K562 (cell line): Measurements from ENCODE around the gene SRMS. TPM values are rescaled to one million over a fixed set of nuclear protein-coding genes. Genes with fewer than 3 reads are reported as not detected.

Source experiments
- ATAC-seq: fragments of 200-7000 bp; cut with Tn5 transposase; 3 replicates; pipeline ENCODE4 v1.9.1; 2020; ENCODE audit warnings: moderate library complexity
- BruUV-seq: library from RNA; stranded (reverse); fragments of 400-500 nt; replicated peaks from 2 replicates; lab custom pipeline; 2021; lab: Mats Ljungman, UMichigan
- CTCF ChIA-PET: fragments of 300-600 bp; formaldehyde crosslinking; extraction: SDS; loops from one replicate; lab custom pipeline; 2021; ENCODE audit warnings: low intra/inter-chr PET ratio; lab: Yijun Ruan, JAX
- POLR2A ChIA-PET: fragments of 300-600, 350-650 bp; sonication (Branson Sonifier 250); formaldehyde crosslinking; extraction: SDS; loops from one replicate; lab custom pipeline; 2021; ENCODE audit warnings: antibody characterized with exemption, inconsistent platforms; lab: Yijun Ruan, JAX
- DNase-seq, 4 experiments: peaks; one replicate each; pipeline versions ENCODE4 v3.0.0 to v3.0.0-alpha.2; 2011 to 2018; ENCODE audit warnings: low spot score in 3 of 4, mixed read lengths in 3 of 4; ENCODE audit errors: extremely low read depth in 1 of 4
- FAIRE-seq: peaks from 2 replicates; lab custom pipeline; 2011; peaks lifted over from hg19 to GRCh38; lab: Jason Lieb, UNC
- H2AFZ ChIP-seq: 2 replicates; pipeline ENCODE4 v1.6.0; 2011; ENCODE audit warnings: low read depth, low read length, control low read depth, inconsistent platforms
- H3K27ac ChIP-seq: fragments of 200-600 bp; 3 replicates; pipeline ENCODE4 v1.8.0; 2011; ENCODE audit warnings: low read depth, mild to moderate bottlenecking, control low read depth, inconsistent platforms, low read length, moderate library complexity, mixed read lengths; ENCODE audit errors: extremely low read depth
- H3K27me3 ChIP-seq, 2 experiments: fragments of 300-600 bp in 1 of 2; 2 replicates in 1 of 2; 3 replicates in 1 of 2; pipeline versions ENCODE4 v1.6.0 to v1.8.0; 2011; ENCODE audit warnings: inconsistent platforms in 2 of 2, low read length in 2 of 2, mild to moderate bottlenecking in 1 of 2, mixed read lengths in 1 of 2, moderate library complexity in 1 of 2; ENCODE audit not compliant: control insufficient read depth in 2 of 2, insufficient read depth in 2 of 2
- H3K36me3 ChIP-seq: fragments of 300-600 bp; 3 replicates; pipeline ENCODE4 v1.8.0; 2011; ENCODE audit warnings: mild to moderate bottlenecking, low read length, inconsistent platforms; ENCODE audit not compliant: control insufficient read depth, insufficient read depth
- H3K4me1 ChIP-seq, 2 experiments: fragments of 200-600 bp in 1 of 2; replicated peaks in 1 of 2; 2 replicates in 1 of 2; 3 replicates in 1 of 2; pipeline versions ENCODE4 v1.5.1 to v1.8.0; 2011; ENCODE audit warnings: inconsistent platforms in 2 of 2, low read length in 2 of 2, mild to moderate bottlenecking in 1 of 2, mixed read lengths in 1 of 2, moderate library complexity in 1 of 2; ENCODE audit not compliant: control insufficient read depth in 2 of 2, insufficient read depth in 2 of 2
- H3K4me2 ChIP-seq: 2 replicates; pipeline ENCODE4 v1.6.1; 2011; ENCODE audit warnings: low read length, control low read depth, inconsistent platforms, mixed read lengths; ENCODE audit not compliant: insufficient read depth
- H3K4me3 ChIP-seq: fragments of 200-600 bp; sonication (generic), shearing (Covaris generic); 2 replicates; pipeline ENCODE4 v1.5.1; 2016; ENCODE audit warnings: control low read depth, inconsistent platforms
- H3K79me2 ChIP-seq: fragments of 200-600 bp; 3 replicates; pipeline ENCODE4 v1.8.0; 2011; ENCODE audit warnings: low read length, inconsistent platforms; ENCODE audit not compliant: control insufficient read depth, insufficient read depth
- H3K9ac ChIP-seq, 2 experiments: 2 replicates each; pipeline versions ENCODE4 v1.6.0 to v1.6.1; 2011; ENCODE audit warnings: low read depth in 2 of 2, low read length in 2 of 2, control low read depth in 1 of 2, inconsistent platforms in 1 of 2, mild to moderate bottlenecking in 1 of 2, mixed read lengths in 1 of 2; ENCODE audit not compliant: insufficient read depth in 1 of 2
- H3K9me1 ChIP-seq: one replicate; pipeline ENCODE4 v1.6.0; 2011; ENCODE audit warnings: inconsistent platforms, mild to moderate bottlenecking, low read length, moderate library complexity; ENCODE audit not compliant: control insufficient read depth, insufficient read depth
- H3K9me3 ChIP-seq: replicated peaks from 2 replicates; pipeline ENCODE4 v1.5.1; 2011; ENCODE audit warnings: low read depth, low read length, inconsistent platforms; ENCODE audit not compliant: control insufficient read depth, insufficient read depth
- H4K20me1 ChIP-seq: replicated peaks from 2 replicates; pipeline ENCODE4 v1.6.1; 2011; ENCODE audit warnings: low read length, inconsistent platforms, mixed read lengths; ENCODE audit not compliant: control insufficient read depth, insufficient read depth
- ATF7 ChIP-seq: fragments of 450-650 bp; IDR thresholded peaks from 2 replicates; pipeline ENCODE4 v1.7.1; 2014; ENCODE audit warnings: mild to moderate bottlenecking, moderate library complexity
- FOXJ3 ChIP-seq: sonication (generic); formaldehyde crosslinking; IDR thresholded peaks from 2 replicates; pipeline ENCODE4 v1.4.0; 2020; ENCODE audit warnings: mild to moderate bottlenecking, missing genetic modification reagents
- ILF3 ChIP-seq: fragments of 450-650 bp; IDR thresholded peaks from 2 replicates; pipeline ENCODE4 v1.6.1; 2018; ENCODE audit warnings: antibody characterized with exemption, mild to moderate bottlenecking, moderate library complexity, borderline replicate concordance
- LCOR ChIP-seq: sonication (generic); formaldehyde crosslinking; IDR thresholded peaks from 2 replicates; pipeline ENCODE4 v1.8.0; 2022; ENCODE audit warnings: mild to moderate bottlenecking, missing genetic modification reagents
- MED1 ChIP-seq: sonication (generic); formaldehyde crosslinking; IDR thresholded peaks from 2 replicates; pipeline ENCODE4 v1.8.1; 2023; ENCODE audit warnings: missing genetic modification reagents, borderline replicate concordance
- PCBP1 ChIP-seq: fragments of 200-400 bp; formaldehyde crosslinking; IDR thresholded peaks from 2 replicates; pipeline ENCODE4 v1.6.1; 2018; ENCODE audit warnings: mild to moderate bottlenecking, low read depth, low read length; ENCODE audit not compliant: poor library complexity, severe bottlenecking
- PHTF2 ChIP-seq: fragments of 250-450 bp; sonication (Bioruptor Pico); IDR thresholded peaks from 2 replicates; pipeline ENCODE4 v1.5.0; 2021; ENCODE audit warnings: mild to moderate bottlenecking
- PURB ChIP-seq: sonication (generic); formaldehyde crosslinking; IDR thresholded peaks from 2 replicates; pipeline ENCODE4 v1.9.0; 2021; ENCODE audit warnings: low read depth, mild to moderate bottlenecking, missing genetic modification reagents
- SMARCA5 ChIP-seq: fragments of 450-650 bp; IDR thresholded peaks from 2 replicates; pipeline ENCODE4 v1.6.1; 2016
- SRSF7 ChIP-seq: fragments of 200-400 bp; formaldehyde crosslinking; optimal IDR thresholded peaks from 2 replicates; pipeline ENCODE3; 2017; ENCODE audit warnings: mild to moderate bottlenecking, low read depth, low read length
- TBP ChIP-seq: optimal IDR thresholded peaks from 2 replicates; pipeline ENCODE3; 2011; ENCODE audit warnings: low read depth, low read length, improper control_type of control experiment
- YBX1 ChIP-seq: fragments of 450-650 bp; IDR thresholded peaks from 2 replicates; pipeline ENCODE4 v1.7.1; 2016; ENCODE audit warnings: mild to moderate bottlenecking
- ZNF24 ChIP-seq: fragments of 450-650 bp; IDR thresholded peaks from 2 replicates; pipeline ENCODE4 v1.6.1; 2016
- WGBS: fragments of 100-300 bp; shearing (Covaris generic); methylation state at CpG from one replicate; pipeline ENCODE4 v1.1.6; 2016; ENCODE audit warnings: low coverage, mixed read lengths; ENCODE audit not compliant: insufficient coverage; ENCODE audit errors: missing lambda C conversion rate; 5-methylcytosine and 5-hydroxymethylcytosine counted together
- in situ Hi-C: fragments of 300-500 bp; cut with MboI; formaldehyde crosslinking; loops from 4 replicates; pipeline ENCODE4 v1.15.0; 2018; ENCODE audit warnings: inconsistent platforms, mixed read lengths
- intact Hi-C: fragments of 100-400 bp; cut with micrococcal nuclease; formaldehyde crosslinking; loops from 2 replicates; pipeline ENCODE4 v1.14.2; 2022
- polyA plus RNA-seq, 8 experiments: library from polyadenylated mRNA; depleted of rRNA in 4 of 8; stranded (reverse) in 5 of 8; unstranded in 3 of 8; fragments of >200 nt; fragmentation: Nextera tagmentation in 2 of 8; fragmentation: Illumina TruSeq in 1 of 8; extraction: Ambion mirVana in 2 of 8; extraction: Trizol in 1 of 8; gene quantifications; 2 replicates each; pipeline versions ENCODE4 v1.2.1 to v1.2.3, GENCODE V29; 2011 to 2014; ENCODE audit warnings: inconsistent platforms in 1 of 8, missing spikeins in 1 of 8
- total RNA-seq, 7 experiments: library from RNA; depleted of rRNA in 6 of 7; stranded (reverse); fragments of >200 nt in 6 of 7; fragmentation: Illumina TruSeq in 2 of 7; extraction: Trizol in 2 of 7; gene quantifications; 2 replicates each; pipeline versions ENCODE4 v1.2.1 to v1.2.3, GENCODE V29; 2011 to 2021; ENCODE audit warnings: low replicate concordance in 1 of 7
- TF ChIP-seq, protein P1 (sequence below): fragments of 250-450 bp; sonication (Bioruptor Pico); IDR thresholded peaks from 2 replicates; pipeline ENCODE4 v1.4.0; 2020
- TF ChIP-seq, protein P2 (sequence below): fragments of 450-650 bp; formaldehyde crosslinking; IDR thresholded peaks from 2 replicates; pipeline ENCODE4 v1.4.0; 2020; ENCODE audit warnings: mild to moderate bottlenecking
- TF ChIP-seq, protein P3 (sequence below): fragments of 450-650 bp; IDR thresholded peaks from 2 replicates; pipeline ENCODE4 v1.6.1; 2016; ENCODE audit warnings: low read depth, mild to moderate bottlenecking, moderate library complexity
- TF ChIP-seq, protein P4 (sequence below), 2 experiments: fragments of 450-650 bp in 1 of 2; sonication (generic) in 1 of 2; formaldehyde crosslinking; conservative IDR thresholded peaks; 2 replicates each; pipeline versions ENCODE4 v1.4.0 to v1.8.1; 2020 to 2022; ENCODE audit warnings: mild to moderate bottlenecking in 1 of 2, missing genetic modification reagents in 1 of 2

The SRMS gene
- total and polyA plus RNA-seq, 9 of the 15 experiments (the other 6 are each of a cell fraction or from before 2014, with no cell fraction given), result 0.07 TPM; not detected in 8

DNA sequence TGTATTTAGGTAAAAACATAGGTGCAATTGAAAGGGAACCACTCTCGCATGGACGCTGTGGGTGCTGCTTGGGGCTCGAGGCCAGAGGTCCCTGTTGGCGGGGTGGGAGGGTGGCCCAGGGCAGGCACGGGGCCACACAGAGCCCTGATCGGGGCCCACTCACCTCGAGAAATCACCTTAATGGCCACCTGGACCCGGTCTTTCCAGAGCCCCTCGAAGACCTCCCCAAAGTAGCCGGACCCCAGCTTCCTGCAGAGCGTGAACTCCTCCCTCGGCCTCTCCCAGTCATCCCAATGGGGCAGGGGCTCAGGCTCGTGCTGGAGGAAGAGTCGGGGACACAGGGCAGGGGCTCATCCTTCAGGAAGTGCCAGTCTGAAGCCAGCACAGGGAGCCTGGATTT is 14.2 kb downstream of the SRMS start (continued):
- TF ChIP-seq, protein P1, sequence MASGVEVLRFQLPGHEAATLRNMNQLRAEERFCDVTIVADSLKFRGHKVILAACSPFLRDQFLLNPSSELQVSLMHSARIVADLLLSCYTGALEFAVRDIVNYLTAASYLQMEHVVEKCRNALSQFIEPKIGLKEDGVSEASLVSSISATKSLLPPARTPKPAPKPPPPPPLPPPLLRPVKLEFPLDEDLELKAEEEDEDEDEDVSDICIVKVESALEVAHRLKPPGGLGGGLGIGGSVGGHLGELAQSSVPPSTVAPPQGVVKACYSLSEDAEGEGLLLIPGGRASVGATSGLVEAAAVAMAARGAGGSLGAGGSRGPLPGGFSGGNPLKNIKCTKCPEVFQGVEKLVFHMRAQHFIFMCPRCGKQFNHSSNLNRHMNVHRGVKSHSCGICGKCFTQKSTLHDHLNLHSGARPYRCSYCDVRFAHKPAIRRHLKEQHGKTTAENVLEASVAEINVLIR, result no peak
- no peak for TF ChIP-seq PHTF2 (CRISPR knock-in tag)
- TF ChIP-seq, protein P2, sequence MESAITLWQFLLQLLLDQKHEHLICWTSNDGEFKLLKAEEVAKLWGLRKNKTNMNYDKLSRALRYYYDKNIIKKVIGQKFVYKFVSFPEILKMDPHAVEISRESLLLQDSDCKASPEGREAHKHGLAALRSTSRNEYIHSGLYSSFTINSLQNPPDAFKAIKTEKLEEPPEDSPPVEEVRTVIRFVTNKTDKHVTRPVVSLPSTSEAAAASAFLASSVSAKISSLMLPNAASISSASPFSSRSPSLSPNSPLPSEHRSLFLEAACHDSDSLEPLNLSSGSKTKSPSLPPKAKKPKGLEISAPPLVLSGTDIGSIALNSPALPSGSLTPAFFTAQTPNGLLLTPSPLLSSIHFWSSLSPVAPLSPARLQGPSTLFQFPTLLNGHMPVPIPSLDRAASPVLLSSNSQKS, result no peak

DNA sequence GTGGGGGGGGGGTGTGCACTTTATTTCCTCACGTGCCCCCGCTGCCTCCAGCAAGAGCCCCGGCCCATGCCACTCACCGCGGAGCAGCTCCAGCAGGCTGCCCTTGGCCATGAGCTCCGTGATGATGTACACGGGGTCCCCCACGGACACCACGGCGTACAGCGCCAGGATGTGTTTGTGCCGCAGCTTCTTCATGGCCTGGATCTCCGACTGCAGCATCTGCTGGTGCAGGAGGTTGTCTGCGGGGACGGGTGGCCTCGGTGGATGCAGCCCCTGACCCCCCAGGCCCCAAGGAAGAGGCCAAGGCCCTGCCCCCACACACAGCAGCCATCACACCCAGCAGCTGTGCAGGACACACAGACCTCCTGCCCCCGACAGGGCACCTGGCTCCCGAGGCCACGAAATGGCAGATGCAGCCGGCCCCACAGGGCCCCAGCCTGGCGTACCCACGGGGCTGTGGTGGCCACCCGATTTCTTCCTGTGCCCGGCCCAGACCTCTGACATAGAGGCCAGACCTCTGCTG is 15.0 kb downstream of the SRMS start:
- H3K27ac ChIP-seq, result no peak overlapping the region
- no peaks in the 10 kb centered on the region for H3K36me3 ChIP-seq
- peaks cover 0 to 44% of the 10 kb centered on the region in 2 experiments; a peak in 3 of 5 replicates for H3K27me3 ChIP-seq
- ATAC-seq, result no peak
- WGBS, result 39% methylated on average over 18 of the region's 24 CpGs
- FAIRE-seq, result no peak
- in situ Hi-C loops (no loop called here), intact Hi-C loops (loop anchor here (10.0 kb wide), 2 partner anchors 122 to 172 kb away; partner anchors contain the start of genes ARFRP1, RTEL1, STMN3 and ZGPAT)
- no peak overlapping the region for H3K4me2 ChIP-seq
- no TSS peak for BruUV-seq
- peaks cover 9% of the 10 kb centered on the region; the same call in 1 of the 2 replicates for H4K20me1 ChIP-seq
- H3K79me2 ChIP-seq, result no peaks in the 10 kb centered on the region
- no peak for DNase-seq
- H3K9ac ChIP-seq, result no peak overlapping the region
- no peak overlapping the region for H2AFZ ChIP-seq
- ChIA-PET CTCF (no interaction called here), POLR2A (interaction anchor here (0.8 to 0.9 kb wide), 2 partner anchors 10 kb away, joined by 3 to 4 read pairs; no protein-coding TSS in a partner anchor)
- H3K4me1 ChIP-seq, result peaks cover 3 to 70% of the 10 kb centered on the region in 2 experiments; a peak in 3 of 5 replicates
- H3K9me1 ChIP-seq, result no peaks in the 10 kb centered on the region
- no peaks in the 10 kb centered on the region for H3K9me3 ChIP-seq
- H3K4me3 ChIP-seq, result no peak overlapping the region
- TF ChIP-seq ATF7 (no peak), ILF3 (no peak), TBP (no peak), ZNF24 (no peak), PCBP1 (no peak), LCOR (CRISPR knock-in tag) (no peak), FOXJ3 (no peak), SMARCA5 (no peak), PURB (CRISPR knock-in tag) (no peak), SRSF7 (no peak), MED1 (no peak), YBX1 (no peak)
- TF ChIP-seq, protein P3, sequence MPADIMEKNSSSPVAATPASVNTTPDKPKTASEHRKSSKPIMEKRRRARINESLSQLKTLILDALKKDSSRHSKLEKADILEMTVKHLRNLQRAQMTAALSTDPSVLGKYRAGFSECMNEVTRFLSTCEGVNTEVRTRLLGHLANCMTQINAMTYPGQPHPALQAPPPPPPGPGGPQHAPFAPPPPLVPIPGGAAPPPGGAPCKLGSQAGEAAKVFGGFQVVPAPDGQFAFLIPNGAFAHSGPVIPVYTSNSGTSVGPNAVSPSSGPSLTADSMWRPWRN, result no peak
- TF ChIP-seq, protein P4, sequence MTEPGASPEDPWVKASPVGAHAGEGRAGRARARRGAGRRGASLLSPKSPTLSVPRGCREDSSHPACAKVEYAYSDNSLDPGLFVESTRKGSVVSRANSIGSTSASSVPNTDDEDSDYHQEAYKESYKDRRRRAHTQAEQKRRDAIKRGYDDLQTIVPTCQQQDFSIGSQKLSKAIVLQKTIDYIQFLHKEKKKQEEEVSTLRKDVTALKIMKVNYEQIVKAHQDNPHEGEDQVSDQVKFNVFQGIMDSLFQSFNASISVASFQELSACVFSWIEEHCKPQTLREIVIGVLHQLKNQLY (CRISPR knock-in tag; conservative IDR thresholded peaks at IDR 0.05), result no peak
